ENCODE measurements around the gene SLC25A39. TPM values are rescaled to one million over a fixed set of nuclear protein-coding genes. Genes with fewer than 3 reads are reported as not detected.

Gene SLC25A39
- total and polyA plus RNA-seq, 2 donors (not counting 3 experiments of a cell fraction or from before 2014, with no cell fraction given) = 88.5 to 151 TPM

DNA sequence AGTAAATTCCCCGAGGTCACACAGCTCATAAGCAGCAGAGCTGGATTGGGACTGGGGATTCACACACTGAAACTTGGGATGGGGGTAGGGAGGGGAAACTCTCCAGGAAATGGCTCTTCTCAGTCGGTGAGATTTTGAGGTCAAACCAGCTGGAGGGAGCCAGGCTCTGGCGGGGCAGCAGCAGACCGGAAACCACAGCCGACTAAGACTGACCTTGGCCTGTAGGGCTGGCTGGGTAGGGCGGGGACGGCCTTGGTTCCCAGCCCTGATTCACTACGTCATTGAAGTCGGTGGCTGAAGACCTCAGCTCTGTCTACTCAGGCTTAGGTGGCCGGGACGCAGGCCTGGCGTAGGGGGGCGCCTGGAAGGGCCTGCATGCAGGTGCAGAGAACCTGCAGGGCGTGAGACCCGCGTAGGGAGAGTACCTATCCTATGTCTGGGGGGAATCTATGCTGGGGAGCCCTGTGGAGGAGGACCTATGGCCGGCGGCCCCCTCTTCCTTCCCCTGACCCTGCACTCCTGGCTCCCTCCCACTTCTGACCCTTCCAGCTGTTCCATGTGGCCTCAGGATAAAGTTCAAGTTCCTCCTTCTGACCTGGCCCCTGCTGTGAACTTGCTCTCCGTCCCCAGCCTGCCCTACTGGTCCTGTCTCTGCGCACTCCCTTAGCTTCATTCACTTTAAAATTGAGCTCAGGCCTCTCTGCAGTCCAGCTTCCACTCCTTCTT is 44.8 kb downstream of the SLC25A39 start:
- no peaks in the 10 kb centered on the region for H3K9me3 ChIP-seq (replicated peaks; ENCODE audit: control insufficient read depth, insufficient read depth, low read length)
- peak overlapping the region; percentile 69 for H3K4me2 ChIP-seq (ENCODE audit: insufficient read depth, low read length)
- TF ChIP-seq POLR2AphosphoS5 (IDR thresholded peaks at IDR 0.05; ENCODE audit: insufficient read depth, low read depth, low read length) (peak; percentile 84), FOS (IDR thresholded peaks at IDR 0.05; ENCODE audit: borderline replicate concordance, insufficient read depth, low read length) (peak; percentile 58), MYC (IDR thresholded peaks at IDR 0.05; ENCODE audit: low read depth, low read length) (peak; percentile 4), MAX (IDR thresholded peaks at IDR 0.05; ENCODE audit: insufficient read depth, insufficient read length) (no peak), GATA2 (IDR thresholded peaks at IDR 0.05; ENCODE audit: insufficient read depth, insufficient read length, low read depth, low read length) (no peak), POLR2A (IDR thresholded peaks at IDR 0.05; ENCODE audit: low read depth, low read length) (peak; percentile 17), JUN (IDR thresholded peaks at IDR 0.05; ENCODE audit: borderline replicate concordance, insufficient read depth, insufficient read length, low read depth) (no peak), EZH2 (IDR thresholded peaks at IDR 0.05; ENCODE audit: borderline replicate concordance, low read depth, low read length, severe bottlenecking) (no peak)
- TF ChIP-seq, protein P1, sequence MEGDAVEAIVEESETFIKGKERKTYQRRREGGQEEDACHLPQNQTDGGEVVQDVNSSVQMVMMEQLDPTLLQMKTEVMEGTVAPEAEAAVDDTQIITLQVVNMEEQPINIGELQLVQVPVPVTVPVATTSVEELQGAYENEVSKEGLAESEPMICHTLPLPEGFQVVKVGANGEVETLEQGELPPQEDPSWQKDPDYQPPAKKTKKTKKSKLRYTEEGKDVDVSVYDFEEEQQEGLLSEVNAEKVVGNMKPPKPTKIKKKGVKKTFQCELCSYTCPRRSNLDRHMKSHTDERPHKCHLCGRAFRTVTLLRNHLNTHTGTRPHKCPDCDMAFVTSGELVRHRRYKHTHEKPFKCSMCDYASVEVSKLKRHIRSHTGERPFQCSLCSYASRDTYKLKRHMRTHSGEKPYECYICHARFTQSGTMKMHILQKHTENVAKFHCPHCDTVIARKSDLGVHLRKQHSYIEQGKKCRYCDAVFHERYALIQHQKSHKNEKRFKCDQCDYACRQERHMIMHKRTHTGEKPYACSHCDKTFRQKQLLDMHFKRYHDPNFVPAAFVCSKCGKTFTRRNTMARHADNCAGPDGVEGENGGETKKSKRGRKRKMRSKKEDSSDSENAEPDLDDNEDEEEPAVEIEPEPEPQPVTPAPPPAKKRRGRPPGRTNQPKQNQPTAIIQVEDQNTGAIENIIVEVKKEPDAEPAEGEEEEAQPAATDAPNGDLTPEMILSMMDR (IDR thresholded peaks at IDR 0.05; ENCODE audit: extremely low read depth in 1 of 2, insufficient read depth in 1 of 2, low read depth in 1 of 2, low read length in 2 of 2) = no peak
- no peak overlapping the region for H3K4me3 ChIP-seq (replicated peaks in 1 of 3; ENCODE audit: insufficient read depth in 1 of 3, low read depth in 1 of 3, low read length in 3 of 3)
- POLR2A ChIA-PET = interaction anchor here (0.6 kb wide), 2 partner anchors 136 to 274 kb away, joined by 3 read pairs; no protein-coding TSS in a partner anchor
- H4K20me1 ChIP-seq (replicated peaks; ENCODE audit: control insufficient read depth, extremely low read depth, insufficient read depth, low read length) = no peaks in the 10 kb centered on the region
- H3K27me3 ChIP-seq (ENCODE audit: control insufficient read depth in 2 of 2, insufficient read depth in 2 of 2, low read length in 2 of 2) = no peaks in the 10 kb centered on the region
- DNase-seq (ENCODE audit: low read depth, low spot score) (peak; percentile 89), FAIRE-seq (peak; percentile 95)
- intact Hi-C loops (cut with micrococcal nuclease) = loop anchor here (1.0 to 2.0 kb wide), 2 partner anchors 45 to 57 kb away; partner anchors contain the start of gene SLC25A39
- peak overlapping the region; percentile 69 for H3K27ac ChIP-seq (ENCODE audit: insufficient read depth, low read depth, low read length)
- BruUV-seq (replicated peaks) = no TSS peak
- dilution Hi-C loops (cut with MboI; ENCODE audit: extremely low pct_ligation_motif_present, low sequenced_read_pairs) = no loop called here
- H2AFZ ChIP-seq (ENCODE audit: low read depth, low read length) = peak overlapping the region; percentile 6
- no peaks in the 10 kb centered on the region for H3K79me2 ChIP-seq (ENCODE audit: control insufficient read depth, insufficient read depth, low read length)
- peaks cover 15% of the 10 kb centered on the region for H3K4me1 ChIP-seq (ENCODE audit: control insufficient read depth, extremely low read depth, insufficient read depth, low read length)
- H3K9ac ChIP-seq (replicated peaks; ENCODE audit: extremely low read depth, insufficient read depth, low read length) = peak overlapping the region; percentile 39
- H3K36me3 ChIP-seq (ENCODE audit: control insufficient read depth in 2 of 2, extremely low read depth in 1 of 2, insufficient read depth in 2 of 2, low read length in 2 of 2) = no peaks in the 10 kb centered on the region
- no peaks in the 10 kb centered on the region for H3K9me1 ChIP-seq (replicated peaks; ENCODE audit: control insufficient read depth, extremely low read depth, insufficient read depth, low read length)
- CTCF ChIA-PET = interaction anchor here (0.7 to 1.8 kb wide), 4 partner anchors 31 to 75 kb away, joined by 3 to 5 read pairs (median 3); no protein-coding TSS in a partner anchor
